HCT116 (cell line): ENCODE data around the gene FRMD7.

ENCODE experiments used
- CBX3 ChIP-seq: IDR thresholded peaks from 2 replicates; pipeline ENCODE4 v1.6.1; 2012; ENCODE audit warnings: low read depth
- TF ChIP-seq, protein P1 (sequence below): IDR thresholded peaks from 2 replicates; pipeline ENCODE4 v1.6.1; 2012
- TF ChIP-seq, protein P2 (sequence below): IDR thresholded peaks from 2 replicates; pipeline ENCODE4 v1.6.1; 2012
- TF ChIP-seq, protein P3 (sequence below), 3 experiments: fragments of 200-600 bp in 1 of 3; sonication (generic) in 1 of 3; IDR thresholded peaks in 2 of 3; conservative IDR thresholded peaks in 1 of 3; 2 replicates each; pipeline ENCODE4 v1.5.1; 2012 to 2017; ENCODE audit warnings: low read depth in 2 of 3, low read length in 2 of 3, antibody characterized with exemption in 1 of 3, borderline replicate concordance in 1 of 3, control low read depth in 1 of 3, mild to moderate bottlenecking in 1 of 3, mixed read lengths in 1 of 3, mixed run types in 1 of 3, moderate library complexity in 1 of 3; ENCODE audit not compliant: insufficient read depth in 1 of 3

DNA sequence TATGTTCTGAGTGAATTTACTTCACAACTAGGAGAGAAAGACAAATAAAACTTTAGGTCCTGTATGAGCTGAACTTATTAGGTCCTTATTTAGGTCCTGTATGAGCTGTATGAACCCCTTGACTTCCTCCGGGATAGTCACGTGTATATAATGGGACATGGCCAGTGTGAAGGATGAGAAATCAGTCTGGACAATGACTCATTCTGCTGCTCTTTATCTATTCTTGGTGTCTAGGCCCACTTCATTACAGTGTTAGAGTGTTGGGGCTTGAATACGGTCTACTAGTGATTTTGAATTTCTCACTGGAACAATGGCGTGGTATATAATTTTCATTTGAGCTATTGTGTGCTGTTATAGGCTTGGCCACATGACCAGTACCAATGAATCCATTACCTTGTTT is 82.9 kb downstream of the FRMD7 start:
- TF ChIP-seq, protein P1, sequence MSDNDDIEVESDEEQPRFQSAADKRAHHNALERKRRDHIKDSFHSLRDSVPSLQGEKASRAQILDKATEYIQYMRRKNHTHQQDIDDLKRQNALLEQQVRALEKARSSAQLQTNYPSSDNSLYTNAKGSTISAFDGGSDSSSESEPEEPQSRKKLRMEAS, result no peak
- TF ChIP-seq, protein P2, sequence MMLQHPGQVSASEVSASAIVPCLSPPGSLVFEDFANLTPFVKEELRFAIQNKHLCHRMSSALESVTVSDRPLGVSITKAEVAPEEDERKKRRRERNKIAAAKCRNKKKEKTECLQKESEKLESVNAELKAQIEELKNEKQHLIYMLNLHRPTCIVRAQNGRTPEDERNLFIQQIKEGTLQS, result no peak
- TF ChIP-seq CBX3, result no peak
- TF ChIP-seq, protein P3, sequence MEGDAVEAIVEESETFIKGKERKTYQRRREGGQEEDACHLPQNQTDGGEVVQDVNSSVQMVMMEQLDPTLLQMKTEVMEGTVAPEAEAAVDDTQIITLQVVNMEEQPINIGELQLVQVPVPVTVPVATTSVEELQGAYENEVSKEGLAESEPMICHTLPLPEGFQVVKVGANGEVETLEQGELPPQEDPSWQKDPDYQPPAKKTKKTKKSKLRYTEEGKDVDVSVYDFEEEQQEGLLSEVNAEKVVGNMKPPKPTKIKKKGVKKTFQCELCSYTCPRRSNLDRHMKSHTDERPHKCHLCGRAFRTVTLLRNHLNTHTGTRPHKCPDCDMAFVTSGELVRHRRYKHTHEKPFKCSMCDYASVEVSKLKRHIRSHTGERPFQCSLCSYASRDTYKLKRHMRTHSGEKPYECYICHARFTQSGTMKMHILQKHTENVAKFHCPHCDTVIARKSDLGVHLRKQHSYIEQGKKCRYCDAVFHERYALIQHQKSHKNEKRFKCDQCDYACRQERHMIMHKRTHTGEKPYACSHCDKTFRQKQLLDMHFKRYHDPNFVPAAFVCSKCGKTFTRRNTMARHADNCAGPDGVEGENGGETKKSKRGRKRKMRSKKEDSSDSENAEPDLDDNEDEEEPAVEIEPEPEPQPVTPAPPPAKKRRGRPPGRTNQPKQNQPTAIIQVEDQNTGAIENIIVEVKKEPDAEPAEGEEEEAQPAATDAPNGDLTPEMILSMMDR (IDR thresholded peaks at IDR 0.05 in 2 of 3, conservative IDR thresholded peaks at IDR 0.05 in 1 of 3; ENCODE audit: borderline replicate concordance in 1 of 3, insufficient read depth in 1 of 3, low read depth in 2 of 3, low read length in 2 of 3), result no peak
